HTR-8/SVneo (cell line): ENCODE measurements around the gene PRELID1.
"Not testable (repeated sequence)": the region's sequence is repeated elsewhere in the genome, so short reads cannot be mapped to it uniquely, and the experiment has no call there.

Experiments
- DNase-seq: peaks from one replicate; pipeline ENCODE4 v3.0.0; 2011; ENCODE audit warnings: low spot score, mixed read lengths; ENCODE audit not compliant: insufficient read length
- FAIRE-seq: peaks from 2 replicates; lab custom pipeline; 2011; peaks lifted over from hg19 to GRCh38; lab: Jason Lieb, UNC

Gene PRELID1

GRCh38 chr5:177333420-177334154 lies 30.0 kb downstream of the PRELID1 start:
- FAIRE-seq (no peak), DNase-seq (no peak)

- no peak for FAIRE-seq
- DNase-seq, result no peak
Measured at GRCh38 chr5:177334155-177334551, 30.6 kb downstream of the PRELID1 start.

- no peak for DNase-seq
- FAIRE-seq, result no peak
Measured at GRCh38 chr5:177334781-177335700, 31.4 kb downstream of the PRELID1 start.

DNA sequence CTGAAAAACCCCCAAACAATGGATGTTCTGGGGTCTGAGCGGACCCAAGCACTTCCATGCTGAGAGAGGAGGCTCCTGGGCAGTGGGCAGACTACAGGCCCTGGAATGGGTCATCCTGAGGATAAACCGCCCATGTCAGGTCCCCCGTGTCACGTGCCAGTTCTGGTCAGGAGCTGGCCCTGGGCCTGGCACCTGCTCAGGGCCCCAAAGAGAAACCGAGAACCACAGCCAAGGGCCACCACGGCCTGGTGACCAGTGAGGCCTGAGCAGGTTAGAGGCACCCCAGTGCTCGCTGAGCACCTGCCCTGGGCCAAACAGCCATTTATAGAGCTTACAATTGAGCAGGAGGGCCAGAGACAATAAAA lies 32.1 kb downstream of the PRELID1 start:
- FAIRE-seq, result no peak
- DNase-seq, result no peak

GRCh38 chr5:177336112-177336511 lies 32.5 kb downstream of the PRELID1 start:
- DNase-seq (no peak), FAIRE-seq (no peak)

DNA sequence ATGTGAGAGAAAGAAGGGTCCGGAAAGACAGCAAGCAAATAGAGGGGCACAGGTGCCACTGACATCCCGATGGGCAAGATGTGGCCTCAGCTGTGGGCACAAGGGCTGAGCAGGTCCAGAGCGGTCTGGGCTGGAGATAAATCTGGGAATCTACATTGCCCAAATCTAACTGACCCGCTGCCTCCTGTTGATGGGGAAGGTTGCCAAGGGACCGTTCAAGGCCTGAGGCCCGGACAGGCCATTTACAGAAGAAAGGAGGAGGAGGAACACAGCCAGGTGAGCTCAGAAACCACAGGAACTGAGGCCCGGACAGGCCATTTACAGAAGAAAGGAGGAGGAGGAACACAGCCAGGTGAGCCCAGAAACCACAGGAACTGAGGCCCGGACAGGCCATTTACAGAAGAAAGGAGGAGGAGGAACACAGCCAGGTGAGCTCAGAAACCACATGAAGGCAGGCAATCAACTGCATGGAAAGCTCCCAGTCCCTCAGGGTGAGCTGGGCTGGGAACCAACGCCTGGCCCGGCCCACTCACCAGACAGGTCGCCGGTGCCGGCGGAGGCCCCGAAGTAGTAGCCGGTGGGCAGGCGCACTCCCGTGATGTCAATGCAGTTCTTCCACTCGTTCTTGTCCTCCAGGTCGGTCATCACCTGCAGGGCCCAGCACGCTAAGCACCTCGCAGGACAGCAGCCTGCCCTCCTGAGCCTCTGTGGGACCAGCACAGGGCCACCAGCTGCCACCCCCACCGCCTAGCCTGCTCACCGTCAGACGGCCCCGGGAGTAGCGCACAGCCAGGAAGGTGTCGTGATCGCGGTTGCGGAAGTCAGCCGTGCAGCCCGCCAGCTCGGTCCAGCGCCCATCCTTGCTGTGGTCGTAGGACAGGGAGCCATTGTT lies 33.2 kb downstream of the PRELID1 start:
- no peak for DNase-seq
- FAIRE-seq, result no peak

DNA sequence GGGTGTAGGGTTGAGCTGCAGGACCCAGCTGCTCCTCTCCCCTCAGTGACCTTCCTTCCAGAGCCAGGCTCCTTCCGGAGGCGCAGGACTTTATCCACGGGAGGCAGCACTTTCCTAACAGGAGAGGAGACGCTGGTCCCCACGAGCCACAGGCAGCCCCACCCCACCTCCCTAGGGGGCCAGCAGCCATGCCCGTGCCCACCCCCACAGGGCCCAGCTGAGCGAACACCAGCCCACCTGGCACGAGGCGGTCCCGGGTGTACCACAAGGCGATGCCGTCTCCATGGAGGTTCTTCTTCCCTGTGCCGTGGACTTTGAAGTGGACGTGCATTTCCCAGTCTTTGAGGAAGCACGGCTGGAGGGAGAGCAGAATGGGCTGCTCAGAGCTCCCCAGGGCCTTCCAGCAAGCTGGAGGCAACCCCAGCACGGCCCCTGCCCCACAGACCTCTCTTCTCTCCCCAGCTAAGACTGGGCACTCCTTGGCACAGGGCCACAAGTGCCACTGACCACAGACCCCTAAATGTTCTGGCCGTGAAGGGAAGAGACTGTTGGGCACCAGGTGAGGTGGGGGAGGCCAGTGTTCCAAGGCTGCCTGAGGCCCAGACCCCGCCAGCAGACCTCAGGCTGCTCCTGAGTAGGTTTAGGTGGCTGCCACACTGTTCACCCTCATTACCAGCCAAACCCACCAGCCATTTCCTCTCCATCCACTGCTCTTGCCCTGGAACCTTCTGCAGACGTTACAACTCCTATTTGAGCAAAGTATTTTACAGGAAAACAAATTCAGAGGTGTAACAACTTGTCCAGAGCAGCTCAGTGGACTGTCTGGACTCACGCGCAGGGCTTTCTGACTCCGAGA lies 34.9 kb downstream of the PRELID1 start:
- DNase-seq (no peak), FAIRE-seq (no peak)

DNA sequence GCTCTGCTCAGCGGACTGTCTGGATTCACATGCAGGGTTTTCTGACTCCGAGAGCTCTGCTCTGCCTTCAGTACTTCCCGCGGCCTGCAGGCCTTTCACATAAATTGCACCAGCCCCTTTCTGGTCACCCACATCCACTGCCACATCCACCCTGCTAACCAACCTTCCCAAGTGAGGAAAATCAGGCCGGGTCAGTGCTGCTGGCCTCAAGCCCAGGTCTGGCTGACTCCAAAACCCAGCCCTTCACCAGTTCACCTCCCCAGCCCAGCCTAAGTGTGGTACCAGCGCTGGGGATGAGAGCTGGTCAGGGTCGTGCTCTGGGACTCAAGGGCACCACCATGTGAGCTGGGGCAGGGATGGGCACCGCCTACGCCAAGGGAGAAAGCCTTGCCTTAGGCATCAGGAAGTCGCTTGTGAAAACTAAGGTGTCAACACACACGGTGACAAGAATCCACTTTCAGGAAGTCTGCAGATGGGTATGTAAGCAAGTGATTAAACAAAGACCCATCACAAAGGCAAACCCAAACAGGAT lies 35.6 kb downstream of the PRELID1 start:
- DNase-seq, result no peak
- FAIRE-seq, result no peak

GRCh38 chr5:177343000-177343399 lies 39.4 kb downstream of the PRELID1 start:
- DNase-seq, FAIRE-seq: not testable (repeated sequence)

DNA sequence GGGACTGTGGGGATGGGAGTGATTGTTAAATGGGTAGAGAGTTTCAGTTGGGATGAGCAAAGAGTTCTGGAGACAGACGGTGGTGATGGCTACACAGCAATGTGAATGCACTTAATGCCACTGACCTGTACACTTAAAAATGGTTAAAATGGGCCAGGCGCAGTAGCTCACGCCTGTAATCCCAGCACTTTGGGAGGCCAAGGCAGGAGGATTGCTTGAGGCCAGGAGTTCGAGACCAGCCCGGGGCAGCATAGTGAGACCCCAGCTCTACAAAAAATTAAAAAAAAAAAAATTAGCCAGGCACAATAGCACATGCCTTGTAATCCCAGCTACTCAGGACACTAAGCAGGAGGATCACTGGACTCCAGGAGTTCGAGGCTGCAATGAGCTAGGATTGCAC lies 40.2 kb downstream of the PRELID1 start:
- no peak for FAIRE-seq
- no peak for DNase-seq

GRCh38 chr5:177344891-177345290 lies 41.3 kb downstream of the PRELID1 start:
- no peak for DNase-seq
- FAIRE-seq, result no peak

DNA sequence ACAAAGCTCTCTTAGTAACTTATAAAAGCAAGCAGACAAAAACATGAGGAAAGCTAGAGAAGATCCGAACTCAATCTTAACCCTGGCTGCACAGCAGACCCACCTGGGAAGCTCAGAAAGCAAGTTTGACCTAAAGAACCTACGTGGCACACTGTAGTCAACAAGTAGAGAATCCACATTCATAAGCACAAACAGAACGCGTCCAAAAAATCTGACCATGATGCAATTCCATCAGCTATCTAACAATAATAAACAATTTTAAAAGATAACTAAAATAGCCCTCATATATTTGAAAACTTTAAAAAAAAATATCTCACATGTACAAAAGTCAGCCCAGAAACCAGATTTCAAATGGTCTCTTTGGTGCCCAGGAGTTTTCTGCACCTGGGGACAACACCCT lies 43.2 kb downstream of the PRELID1 start:
- FAIRE-seq (no peak), DNase-seq (no peak)

DNA sequence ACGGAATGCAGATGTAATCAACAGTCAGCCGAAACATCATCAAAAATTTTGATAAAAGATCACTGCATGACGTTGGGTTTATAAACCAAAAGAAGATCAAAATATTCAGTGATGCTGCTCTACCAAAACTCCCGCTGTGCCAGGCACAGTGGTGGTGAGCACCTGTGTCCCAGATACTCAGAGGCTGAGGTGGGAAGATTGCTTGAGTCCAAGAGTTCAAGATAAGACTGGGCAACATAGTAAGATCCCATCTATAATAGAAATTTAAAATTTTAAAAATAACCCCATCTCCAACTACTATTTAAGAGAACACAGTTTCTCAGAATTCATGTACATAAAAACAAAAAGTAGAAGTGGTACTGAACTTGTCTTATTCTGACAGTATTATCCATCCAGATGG lies 44.1 kb downstream of the PRELID1 start:
- FAIRE-seq (no peak), DNase-seq (no peak)

GRCh38 chr5:177349362-177349647 lies 45.7 kb downstream of the PRELID1 start:
- DNase-seq, result no peak
- no peak for FAIRE-seq

DNA sequence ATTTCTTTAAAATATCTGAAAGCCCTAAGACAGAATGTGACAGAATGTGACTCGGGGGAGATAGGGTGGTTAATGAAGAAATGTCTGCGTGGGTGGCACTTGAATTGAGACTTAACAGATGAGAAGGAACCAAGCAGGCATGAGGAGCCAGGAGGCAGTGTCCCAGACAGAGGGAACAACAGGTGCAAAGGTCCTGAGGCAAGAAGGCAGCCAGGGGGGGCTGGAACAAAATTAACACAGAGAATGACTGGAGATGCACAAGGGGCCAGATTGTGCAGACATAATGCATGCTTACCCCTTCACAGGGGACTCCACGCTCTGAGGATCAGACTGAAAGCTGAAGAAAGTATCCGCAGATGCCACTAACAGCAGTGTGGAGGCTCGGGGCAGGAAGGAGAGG lies 46.2 kb downstream of the PRELID1 start:
- DNase-seq, result no peak
- FAIRE-seq, result no peak

DNA sequence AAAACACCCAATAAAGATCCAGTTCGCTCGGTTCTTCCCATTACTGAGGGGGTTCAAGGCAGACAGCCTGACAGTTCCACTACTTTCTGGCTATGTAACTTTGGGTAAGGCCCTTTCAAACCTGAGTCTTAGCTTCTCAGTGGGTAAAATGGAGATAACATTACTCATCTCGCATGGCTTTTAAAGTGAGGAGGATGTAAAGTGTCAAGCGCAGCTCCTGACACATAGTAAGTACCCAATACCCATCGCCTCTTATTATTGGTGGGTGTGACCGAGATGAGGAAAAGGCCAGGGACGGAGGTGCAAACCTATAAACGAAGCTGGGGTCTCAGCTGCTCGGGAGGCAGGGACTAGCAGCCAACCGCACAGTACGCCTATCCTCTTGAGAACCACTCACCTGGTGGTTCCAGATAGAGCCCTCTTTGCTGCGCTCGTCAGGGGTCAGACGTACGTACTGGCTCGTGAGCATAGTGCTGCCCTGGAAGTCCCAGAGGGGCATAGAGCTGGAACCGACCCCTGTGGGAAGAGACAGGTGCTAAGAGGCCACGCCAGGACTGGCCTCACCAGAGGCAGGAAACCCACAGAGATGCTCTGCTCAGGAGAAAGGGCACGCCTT lies 47.3 kb downstream of the PRELID1 start:
- DNase-seq (no peak), FAIRE-seq (no peak)

DNA sequence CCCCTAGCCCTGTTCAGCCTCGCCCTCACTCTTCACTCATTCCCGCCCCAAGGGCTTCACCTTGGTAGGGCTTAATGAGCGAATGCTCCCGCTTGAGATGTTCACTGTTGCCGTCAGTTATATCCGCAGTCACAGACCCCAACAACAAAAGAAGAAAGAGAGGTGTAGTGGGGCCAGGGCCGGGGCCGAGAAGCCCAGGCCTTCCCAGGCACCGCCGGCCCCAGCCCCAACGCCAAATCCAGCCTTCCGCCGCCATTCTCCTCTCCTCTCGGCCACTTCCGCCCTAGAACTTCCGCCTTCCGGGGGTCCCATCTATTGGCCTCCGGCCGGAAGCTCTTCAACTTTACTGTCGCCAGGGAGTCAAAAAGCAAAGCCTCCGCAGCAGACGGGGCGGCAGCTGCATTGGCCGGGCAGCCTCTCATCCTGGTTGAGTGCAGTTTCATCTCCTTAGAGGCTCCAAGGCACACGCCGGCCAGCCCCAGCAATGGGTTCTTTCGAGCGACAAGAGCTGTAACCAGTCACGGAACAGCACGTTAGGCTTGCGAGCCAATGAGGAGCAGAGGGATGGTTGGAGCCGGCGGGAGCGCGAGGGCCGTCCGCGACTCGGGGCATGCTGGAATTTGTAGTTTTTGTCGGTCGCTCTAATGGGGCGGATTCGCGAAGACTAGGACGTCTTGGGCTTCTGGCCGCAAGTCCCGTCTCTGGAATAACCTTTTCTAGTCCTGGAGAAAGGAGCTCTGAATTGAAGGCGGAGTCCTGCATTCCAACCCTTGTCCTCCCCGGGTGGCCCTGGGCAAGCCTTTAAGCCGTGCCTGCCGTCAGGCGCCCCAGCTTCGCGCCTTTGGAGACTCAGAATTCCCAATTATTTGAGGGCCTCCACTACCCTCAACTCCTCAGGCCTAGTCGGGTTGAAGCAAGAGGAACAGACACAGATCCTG lies 48.1 kb downstream of the PRELID1 start, which contains the start of gene LMAN2:
LMAN2 (minus strand) TSS at position 277 of the 938 bp plus-strand sequence; CDS start at position 256, 21 bp downstream.
- DNase-seq (peak; percentile 97), FAIRE-seq (peak; percentile 60)

- FAIRE-seq, result no peak
- DNase-seq, result no peak
Measured at GRCh38 chr5:177353093-177353492, 49.5 kb downstream of the PRELID1 start.
